GM18867 (cell line): ENCODE results near the gene JAKMIP3.

ENCODE experiments used
- ATAC-seq: cut with Tn5 transposase; IDR thresholded peaks from one replicate; pipeline ENCODE4 v1.9.1; 2021; ENCODE audit warnings: mild to moderate bottlenecking, moderate library complexity; ENCODE audit not compliant: unreplicated experiment

JAKMIP3 gene

DNA sequence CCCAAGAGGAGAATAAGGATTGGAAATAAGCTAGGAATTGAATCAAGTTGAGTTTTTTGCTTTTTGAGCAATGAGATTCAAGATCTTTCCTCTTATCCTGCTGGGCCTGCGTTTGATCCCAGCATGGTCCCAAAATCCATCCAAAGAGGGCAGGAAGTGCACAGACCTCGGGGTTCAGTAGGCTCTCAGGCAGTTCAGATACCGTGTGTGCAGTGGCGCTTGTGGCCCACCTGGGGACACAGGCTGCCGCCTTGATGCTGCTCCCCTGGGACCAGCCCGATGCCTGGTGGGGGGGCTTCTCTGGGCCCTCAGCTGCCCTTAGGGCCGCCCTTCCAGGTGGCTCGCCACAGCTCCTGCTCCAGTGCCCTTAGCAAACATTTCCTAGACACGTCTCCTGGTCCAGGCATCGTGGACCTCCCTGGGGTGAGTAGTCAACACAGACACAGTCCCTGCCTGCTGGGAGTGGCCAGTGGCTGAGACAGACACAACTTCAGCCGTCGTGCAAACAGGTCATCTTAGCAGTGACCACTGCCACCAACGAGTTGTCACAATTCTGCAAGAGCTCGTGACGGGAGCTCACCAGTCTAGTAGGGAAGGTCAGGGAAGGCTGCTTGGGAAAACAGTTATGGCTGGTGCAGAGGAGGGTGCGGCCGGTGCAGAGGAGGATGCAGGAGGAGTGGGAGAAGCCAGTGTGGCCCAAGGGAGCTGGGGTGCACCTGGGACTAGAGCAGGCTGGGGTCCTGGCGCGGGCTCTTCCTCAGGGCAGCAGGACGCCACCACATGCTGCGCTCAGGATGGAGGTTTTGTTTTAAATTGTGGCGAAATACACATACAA lies 21.7 kb upstream of the JAKMIP3 start:
- no peak for ATAC-seq

DNA sequence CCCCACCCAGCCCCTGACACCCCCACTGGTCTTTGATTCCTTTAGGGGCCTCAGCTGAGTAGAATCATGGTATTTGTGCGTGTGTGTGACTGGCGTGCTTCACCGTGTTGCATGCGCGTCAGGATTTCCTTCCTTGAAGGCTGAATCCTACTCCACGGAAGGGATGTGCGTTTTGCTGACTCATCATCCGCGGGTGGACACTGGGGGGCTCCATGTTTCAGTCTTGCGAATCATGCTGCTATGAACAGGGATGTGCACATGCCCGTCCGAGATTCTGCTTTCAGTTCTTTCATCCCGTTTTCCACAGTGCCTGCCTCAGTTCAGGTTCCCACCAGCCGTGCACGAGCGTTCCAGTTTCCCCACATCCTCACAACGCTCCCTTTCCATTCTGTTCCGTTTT lies 20.9 kb upstream of the JAKMIP3 start:
- no peak for ATAC-seq

DNA sequence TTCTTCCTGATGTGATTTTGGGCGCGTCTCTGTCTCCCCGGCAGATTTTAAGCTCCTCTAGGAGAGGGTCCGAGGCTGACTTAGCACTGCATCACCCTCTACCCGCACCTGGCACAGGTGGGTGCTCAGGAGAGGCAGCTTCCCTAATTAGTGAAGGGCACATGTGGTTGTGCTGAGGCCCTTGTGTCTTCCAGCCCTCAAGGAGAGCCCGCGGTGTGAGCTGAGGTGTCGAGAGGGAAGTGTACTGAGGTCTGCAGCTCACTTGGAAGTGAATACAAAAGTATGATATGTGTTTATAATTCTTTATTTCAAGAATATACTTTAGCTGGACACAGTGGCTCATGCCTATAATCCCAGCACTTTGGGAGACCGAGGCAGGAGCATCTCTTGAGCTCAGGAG lies 20.4 kb upstream of the JAKMIP3 start:
- no peak for ATAC-seq

DNA sequence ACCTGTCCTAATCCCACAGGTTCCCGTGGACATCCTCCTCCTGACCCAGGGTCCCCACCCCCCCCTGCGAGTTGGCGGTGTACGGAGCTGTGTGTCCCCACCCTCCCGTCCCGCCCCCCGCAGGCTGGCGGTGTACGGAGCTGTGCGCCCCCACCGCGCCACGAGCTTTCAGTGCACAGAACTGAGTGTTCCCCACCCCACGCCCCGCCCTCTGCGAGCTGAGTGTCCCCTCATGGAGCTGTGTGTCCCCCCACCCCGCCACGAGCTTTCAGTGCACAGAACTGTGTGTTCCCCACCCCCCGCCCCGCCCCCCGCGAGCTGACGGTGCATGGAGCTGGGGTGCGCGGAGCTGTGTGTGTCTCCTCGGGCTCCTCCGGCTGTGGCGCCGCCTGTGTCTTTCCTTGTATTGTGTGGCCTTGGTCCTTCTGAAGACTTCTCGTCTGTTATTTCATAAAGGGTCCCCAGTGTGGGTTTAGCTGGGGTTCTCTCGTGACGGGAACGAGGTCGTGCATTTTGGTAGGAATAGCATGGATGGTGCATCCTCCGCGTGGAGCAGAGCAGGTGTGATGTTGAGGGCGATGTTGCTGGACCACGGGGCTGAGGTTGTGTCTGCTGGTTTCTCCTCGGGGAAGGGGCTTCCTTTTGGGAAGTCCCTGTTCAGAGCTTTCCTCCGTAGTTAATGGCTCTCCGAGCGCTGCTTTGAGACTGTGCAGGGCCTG lies 18.0 kb upstream of the JAKMIP3 start:
- ATAC-seq, result no peak

DNA sequence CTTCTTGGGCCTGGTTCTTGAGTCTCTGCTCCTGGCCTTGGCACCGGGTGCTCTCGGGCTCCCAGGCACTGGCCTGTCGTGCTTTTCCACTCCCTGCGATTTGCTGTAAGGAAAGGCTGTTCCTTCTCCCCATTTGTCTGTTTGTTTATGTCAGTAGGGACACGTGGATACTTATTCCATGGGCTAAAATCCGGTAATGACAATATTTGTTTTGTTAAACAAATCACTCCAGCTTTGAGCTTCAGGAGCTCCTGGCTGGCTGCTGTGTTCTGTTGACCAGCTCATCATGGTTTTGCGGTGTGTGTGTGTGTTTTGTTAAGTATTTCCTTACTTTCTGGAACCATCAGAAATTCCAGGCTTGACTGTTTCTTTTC lies 17.5 kb upstream of the JAKMIP3 start:
- no peak for ATAC-seq

DNA sequence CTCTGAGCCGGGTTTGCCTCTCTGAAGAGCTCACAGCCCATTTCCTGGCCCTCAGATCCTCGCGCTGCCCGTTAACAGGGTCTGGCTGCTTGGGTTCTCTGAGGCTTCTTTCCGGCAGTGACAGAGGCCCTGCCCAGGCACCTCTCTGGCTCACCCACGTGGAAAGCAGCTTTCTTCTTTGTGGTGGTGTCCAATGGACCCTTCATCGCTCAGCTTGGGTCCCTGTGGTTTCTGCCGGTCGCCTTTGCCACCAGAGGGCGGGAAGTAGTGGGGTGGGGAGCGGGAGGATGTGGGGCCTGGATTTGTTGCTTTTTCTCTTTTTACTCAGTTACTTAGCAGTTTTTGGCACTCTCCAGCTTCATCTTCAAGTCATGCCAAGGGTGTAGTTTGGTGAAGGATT lies 15.6 kb upstream of the JAKMIP3 start:
- ATAC-seq, result no peak

DNA sequence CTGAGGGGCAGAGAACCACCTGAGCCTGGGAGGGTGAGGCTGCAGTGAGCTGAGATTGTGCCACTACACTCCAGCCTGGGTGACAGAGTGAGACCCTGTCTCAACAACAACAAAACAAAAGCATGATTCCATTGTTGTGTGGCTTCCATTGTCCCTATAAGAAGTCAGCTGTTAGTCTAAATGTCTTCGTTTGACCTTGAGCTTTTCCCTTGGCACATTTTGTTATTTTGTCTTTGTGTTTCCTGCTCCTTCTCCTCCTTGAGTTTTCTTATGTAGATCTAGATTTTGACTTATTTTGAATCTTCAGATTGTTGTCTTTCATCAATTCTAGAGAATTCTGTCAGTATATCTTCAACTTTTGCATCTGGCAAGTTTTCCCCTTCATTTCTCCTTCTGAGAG lies 13.6 kb upstream of the JAKMIP3 start:
- no peak for ATAC-seq

DNA sequence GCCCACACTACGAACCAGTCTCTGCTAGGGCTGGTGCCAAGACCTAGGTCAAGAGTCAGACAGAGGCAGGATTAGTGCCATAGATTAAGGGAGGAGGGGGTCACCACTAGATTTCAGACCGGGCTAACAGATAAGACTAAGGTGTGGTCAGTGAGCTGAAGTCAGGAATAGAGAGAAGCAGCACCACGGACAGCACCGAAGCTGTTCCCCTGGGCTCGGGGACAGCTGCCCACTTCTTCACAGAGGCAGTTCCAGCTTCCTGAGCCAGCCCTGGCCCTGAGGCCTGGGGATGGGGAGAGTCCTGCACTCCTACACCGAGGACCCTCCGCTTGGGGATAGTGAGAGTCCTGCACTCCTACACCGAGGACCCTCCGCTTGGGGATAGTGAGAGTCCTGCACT lies 11.2 kb upstream of the JAKMIP3 start:
- no peak for ATAC-seq

DNA sequence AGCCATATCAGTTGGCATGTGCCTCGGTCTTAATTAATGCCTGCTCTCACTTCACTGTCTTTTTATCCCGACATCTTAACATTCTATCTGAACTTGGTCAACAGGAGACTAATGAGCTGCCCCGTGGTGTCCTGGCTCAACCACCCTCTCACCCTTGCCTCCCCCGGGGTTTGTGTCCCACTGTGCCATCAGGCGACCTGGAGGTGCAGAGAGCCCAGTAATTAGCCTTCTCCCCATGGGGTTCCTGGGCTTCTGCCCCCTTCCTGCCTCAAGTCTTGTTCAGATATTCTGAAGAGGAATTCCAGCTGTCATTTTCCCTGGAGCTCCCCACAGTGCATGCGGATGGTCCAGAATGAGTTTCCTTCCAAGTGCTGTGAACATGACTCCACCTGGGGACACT lies 10.1 kb upstream of the JAKMIP3 start:
- no peak for ATAC-seq

DNA sequence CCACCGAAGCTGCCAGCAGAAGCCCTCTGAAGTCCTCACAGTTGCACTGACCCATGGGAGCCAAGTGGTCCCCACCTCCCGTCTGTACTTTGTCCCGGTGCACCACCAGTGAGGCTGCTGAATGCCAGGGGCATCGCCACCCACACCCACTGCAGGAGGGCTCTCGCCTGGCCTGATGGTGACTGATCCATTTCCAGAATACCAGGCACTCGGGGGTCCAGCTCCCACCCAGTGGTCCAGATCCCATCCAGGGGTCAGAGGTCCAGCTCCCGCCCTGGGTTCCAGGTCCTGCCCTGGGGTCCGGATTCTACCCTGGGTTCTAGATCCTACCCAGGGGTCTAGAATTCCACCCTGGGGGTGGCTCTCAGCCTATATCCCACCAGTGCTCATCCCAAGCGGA lies 9.1 kb upstream of the JAKMIP3 start:
- ATAC-seq, result no peak

DNA sequence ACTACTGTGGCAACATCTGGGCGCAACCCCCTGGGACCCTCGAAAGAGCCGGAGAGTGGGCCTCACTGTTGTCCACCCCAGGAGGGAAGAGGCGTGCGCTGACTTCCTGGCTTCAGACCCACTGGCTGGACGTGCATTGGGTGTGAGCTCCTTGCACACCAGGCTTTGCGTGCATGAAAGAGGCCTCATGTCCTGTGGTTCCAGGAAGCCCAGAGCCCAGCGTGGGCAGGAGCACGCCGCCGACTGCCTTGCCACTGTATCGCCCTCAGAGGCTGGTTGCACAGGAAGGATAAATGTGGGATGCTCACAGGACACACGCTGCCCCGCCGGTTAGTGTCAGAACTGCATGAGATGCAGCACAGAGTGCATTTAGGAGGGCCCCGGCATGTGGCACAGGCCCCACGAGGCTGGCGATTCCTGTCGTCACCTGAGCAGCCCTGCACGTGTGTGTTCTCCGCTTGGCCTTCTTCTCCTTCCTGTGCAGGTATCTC lies 8.5 kb upstream of the JAKMIP3 start:
- ATAC-seq, result no peak

DNA sequence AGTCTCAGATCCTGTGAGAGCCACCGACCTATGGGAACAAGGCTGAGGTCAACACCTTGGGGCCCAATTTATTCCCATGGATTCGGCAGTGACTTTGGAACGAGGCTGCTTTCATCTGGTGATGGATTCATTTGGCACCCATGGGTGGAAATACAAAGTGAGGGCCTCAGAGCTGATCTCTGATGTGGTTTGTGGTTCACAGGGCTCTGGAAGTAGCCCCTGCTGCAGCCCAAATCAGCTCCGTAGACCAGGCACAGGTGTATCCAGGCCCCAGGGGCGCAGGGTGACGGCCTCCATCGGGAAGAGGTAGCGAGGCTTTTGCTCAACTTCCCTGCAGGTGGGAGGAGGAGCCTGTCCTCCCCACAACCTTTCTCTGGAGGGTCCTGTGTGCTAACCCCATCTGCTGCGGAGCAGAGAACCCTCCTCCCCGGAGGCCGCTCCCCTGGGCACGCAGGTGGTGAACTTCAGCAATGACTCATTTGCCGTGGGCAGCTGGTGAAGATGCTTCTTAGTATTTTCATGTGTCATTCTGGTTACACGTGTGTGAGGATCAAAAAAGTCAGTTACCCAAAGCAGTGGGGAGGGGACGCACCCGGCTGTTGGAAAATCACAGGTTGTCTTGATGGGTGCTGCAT lies 7.5 kb upstream of the JAKMIP3 start:
- peak; percentile 41 for ATAC-seq

DNA sequence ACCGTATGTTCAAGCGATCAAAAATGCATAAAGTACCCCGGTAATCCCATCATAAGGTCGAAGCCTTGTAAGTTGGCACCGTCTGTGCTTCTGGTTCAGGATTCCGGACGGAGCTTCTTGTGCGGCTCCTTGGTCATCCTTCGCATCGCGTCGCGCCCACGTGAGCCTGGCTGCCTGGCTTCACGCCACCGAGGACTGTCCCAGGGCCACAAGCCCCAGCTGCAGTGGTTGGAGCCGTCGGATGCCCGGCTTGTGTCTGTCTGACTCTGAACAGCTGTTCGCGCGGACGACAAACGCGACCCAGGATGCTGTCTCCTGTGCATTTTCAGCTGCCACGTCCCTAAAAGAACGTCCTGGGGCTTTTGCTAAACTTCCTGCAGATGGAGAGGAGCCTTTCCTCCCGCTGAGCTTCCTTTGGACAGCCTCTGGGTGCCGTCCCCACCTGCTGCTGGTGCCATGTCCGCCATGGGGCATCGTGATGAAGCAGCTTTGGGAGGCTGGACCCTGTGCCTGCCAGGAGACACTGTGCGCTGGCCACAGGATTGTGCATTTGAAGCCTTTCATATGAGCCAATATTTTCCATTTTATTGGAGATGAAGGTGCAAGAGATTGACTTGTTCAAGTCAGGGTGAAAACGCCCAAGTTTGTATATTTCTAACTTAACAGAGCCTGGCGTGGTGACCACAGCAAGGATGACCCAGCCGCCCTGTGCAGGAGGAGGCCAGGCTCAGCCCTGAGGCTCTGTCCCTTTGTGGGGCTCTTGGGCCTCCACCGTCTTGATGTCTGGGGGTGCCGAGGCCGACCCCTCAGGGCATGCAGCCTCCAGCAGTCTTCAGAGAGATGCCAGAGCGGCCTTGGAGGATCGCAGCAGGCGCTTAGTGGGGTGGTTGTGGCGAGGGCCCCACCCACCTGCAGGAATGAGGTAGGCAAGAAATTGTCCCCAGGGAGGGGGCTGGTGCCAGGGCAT lies 6.7 kb upstream of the JAKMIP3 start:
- ATAC-seq, result no peak

DNA sequence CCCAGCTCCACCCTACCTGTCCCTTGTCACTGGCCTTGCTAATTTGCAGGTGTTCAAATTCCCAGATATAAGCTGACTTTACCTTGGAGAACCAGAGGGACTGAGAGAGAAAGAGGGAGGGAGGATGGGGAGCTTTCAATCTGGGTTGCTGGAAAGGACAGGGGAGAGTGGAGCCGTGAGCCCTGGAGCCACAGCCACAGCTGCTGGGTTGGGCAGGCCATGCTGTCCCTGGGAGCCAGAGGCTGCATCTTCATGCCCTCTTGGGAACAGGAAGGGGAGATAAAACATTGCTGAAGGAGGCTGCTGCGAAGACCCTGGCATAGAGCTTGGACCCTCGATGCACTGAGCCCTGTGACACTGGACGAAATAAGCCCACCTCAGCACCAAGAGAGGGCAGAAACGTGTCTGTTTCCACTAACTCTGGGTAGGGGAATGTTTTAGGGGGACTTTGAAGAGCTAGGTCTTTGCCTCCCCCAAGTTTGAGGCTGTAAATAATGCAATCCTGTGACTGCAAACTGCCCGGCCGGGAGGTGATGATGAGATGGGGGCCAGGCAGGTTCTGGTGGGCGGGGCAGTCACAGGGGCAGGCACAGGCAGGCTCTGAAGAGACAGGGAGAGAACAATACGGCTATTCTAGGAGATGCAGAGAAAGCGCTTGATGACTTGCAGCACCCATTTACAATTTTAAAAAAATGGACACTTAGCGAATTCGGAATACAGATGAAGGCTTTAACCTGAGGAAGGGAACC lies 5.8 kb upstream of the JAKMIP3 start:
- no peak for ATAC-seq

DNA sequence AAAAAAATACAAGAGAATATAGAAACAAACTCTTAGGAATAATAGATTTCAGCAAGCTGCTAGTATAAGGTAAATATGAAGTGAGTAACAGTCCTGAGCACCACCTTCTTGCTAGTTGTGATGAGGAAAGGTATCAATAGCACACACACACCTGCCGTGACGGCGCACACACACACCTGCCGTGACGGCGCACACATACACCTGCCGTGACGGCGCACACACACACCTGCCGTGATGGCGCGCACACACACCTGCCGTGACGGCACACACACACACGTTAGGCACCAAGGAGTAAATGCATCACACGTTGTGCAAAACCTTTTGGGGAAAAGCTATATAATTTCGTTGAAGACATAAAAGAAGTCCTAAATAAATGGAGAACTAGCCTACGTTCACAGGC lies 4.7 kb upstream of the JAKMIP3 start:
- ATAC-seq, result no peak

DNA sequence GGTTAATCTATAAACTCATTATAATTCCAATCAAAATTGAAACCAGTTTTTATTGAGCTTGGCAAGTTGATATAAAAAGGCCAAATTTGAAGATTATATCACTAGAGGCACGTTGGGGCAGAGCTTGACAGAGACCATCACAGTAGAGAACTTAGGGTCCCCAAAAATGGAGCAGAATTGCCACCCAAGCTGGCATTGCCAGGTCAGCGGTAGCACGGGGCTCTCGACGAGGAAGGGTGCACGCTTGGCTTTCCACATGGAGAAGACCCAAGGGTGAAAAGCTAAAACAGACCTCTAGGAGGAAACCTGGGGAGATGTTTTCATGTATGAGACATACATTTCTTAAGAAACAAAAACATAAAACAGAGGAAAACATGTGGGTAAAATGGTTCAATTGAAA lies 4.3 kb upstream of the JAKMIP3 start:
- no peak for ATAC-seq

DNA sequence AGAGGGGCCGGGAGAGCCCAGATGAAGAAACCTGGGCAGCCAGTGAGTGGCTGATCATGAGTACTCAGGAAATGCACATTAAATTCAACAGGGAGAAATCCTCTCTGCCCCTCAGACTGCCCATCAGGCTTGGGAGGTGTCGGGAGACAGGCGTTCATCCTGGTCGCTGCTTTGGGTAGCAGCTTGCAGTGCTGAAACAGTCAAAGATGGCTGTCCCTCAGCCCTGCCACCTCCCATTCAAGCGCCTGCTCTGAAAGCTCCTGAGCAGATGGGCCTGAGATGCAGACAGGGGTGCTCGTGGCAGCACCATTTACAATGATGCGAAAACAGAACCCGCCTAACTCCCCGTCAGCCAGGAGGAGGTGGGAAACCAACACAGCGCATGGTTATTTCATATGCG lies 3.6 kb upstream of the JAKMIP3 start:
- no peak for ATAC-seq

DNA sequence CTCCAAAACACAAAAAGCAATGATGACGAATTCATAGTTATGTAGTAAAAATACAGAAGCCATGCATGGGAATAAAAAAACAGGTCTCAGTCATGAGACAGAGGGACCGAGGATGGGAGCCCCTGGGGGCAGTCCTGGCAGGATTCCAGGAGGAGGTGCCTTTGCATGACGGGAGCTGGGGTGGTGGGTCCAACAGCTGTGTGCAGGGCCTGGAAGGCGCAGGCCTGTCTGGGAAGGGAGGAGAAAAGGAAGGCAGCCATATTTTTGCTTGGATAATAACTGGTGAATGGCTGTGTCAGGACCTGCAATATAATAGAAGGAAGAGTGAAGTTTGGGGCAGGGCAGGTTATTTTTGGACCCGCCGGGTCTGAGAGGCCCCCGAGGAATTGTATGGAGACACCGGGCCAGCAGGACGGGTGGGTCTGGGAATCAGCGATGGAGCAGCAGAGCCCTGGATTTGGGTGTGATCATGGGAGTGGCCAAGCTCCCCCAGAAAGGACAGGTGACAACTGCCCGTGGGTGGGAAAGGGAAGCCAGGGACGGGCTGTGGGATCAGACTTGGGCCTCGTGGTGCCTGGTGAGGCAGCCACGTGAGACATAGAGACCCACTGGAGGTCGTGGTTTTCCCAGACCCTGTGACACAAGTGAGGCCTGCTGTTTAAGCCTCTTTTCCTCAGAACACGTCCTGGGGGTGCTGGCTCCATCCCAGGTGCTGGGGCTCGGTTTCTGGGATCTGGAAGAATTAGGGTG lies 2.9 kb upstream of the JAKMIP3 start:
- ATAC-seq, result no peak

DNA sequence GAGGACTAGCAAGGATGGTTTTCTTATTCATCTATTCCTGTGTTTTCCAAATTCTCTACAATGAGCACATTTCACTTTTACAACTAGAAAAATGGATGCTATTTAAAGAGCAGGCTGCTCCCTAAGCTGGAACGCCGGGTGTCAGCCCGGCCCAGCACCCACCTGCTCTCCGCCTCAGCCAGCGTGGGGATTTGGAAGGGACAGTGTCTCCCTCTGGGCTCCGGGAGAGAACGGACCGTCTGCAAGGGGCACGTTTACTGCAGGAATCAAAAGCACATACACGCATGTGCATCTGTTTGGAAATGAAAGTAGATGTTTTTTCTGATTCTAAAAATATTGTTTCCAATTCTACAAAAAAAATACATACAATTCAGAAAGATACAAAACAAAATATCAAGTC lies 2.3 kb upstream of the JAKMIP3 start:
- no peak for ATAC-seq
